ENCODE data around the gene PHACTR4. TPM values are rescaled to one million over a fixed set of nuclear protein-coding genes. Genes with fewer than 3 reads are reported as not detected.

Gene PHACTR4
- total and polyA plus RNA-seq, 9 of the 15 experiments (the other 6 are each of a cell fraction or from before 2014, with no cell fraction given) = 6.4 to 43.6 (median 14.2) TPM

DNA sequence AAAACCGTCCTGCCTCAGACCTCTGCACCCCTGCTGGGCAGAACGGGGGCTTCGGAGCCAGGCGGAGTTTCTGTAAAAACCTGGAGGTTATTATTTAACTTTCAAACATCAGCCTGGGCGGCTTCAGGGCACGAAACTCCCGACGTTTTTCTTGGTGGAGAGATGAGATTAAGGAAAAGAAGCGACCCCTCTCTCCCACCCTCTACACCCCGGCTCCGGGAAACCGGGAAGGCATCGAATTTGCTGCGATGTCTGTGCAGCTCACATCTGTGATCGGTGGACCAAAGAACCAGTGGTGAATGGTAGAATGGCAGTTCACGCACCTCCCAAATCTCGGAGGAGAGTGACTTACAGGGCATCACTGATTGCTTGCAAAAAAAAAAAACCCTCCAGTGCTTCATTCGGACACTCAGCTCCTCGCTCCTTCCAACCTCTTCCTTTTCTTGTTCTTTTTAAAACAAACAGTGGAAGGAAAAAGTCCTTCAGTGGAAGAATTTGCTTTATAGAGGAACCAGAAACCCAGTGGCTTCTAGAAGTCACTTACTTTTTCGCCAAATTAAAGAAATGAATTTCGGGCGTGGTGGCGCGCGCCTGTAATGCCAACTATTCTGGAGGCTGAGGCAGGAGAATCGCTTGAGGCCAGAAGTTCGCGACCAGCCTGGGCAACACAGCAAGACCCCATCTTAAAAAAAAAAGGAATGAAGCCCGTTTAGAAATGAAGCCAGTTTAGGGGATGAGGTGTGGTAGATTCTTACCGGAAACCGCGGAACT lies 884 bp downstream of the PHACTR4 start (continued):
- TF ChIP-seq, protein P1, sequence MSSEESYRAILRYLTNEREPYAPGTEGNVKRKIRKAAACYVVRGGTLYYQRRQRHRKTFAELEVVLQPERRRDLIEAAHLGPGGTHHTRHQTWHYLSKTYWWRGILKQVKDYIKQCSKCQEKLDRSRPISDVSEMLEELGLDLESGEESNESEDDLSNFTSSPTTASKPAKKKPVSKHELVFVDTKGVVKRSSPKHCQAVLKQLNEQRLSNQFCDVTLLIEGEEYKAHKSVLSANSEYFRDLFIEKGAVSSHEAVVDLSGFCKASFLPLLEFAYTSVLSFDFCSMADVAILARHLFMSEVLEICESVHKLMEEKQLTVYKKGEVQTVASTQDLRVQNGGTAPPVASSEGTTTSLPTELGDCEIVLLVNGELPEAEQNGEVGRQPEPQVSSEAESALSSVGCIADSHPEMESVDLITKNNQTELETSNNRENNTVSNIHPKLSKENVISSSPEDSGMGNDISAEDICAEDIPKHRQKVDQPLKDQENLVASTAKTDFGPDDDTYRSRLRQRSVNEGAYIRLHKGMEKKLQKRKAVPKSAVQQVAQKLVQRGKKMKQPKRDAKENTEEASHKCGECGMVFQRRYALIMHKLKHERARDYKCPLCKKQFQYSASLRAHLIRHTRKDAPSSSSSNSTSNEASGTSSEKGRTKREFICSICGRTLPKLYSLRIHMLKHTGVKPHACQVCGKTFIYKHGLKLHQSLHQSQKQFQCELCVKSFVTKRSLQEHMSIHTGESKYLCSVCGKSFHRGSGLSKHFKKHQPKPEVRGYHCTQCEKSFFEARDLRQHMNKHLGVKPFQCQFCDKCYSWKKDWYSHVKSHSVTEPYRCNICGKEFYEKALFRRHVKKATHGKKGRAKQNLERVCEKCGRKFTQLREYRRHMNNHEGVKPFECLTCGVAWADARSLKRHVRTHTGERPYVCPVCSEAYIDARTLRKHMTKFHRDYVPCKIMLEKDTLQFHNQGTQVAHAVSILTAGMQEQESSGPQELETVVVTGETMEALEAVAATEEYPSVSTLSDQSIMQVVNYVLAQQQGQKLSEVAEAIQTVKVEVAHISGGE (CRISPR knock-in tag; IDR thresholded peaks at IDR 0.05) = no peak
- TF ChIP-seq ZBTB7A (IDR thresholded peaks at IDR 0.05; ENCODE audit: borderline replicate concordance, control insufficient read depth, low read depth, low read length) (no peak; the same call in none of the 2 replicates), TCF7L2 (IDR thresholded peaks at IDR 0.05; ENCODE audit: low read depth, low read length) (no peak), WHSC1 (IDR thresholded peaks at IDR 0.05; ENCODE audit: low read length) (no peak), STAG1 (CRISPR knock-in tag; IDR thresholded peaks at IDR 0.05; ENCODE audit: borderline replicate concordance) (no peak), NFATC3 (IDR thresholded peaks at IDR 0.05) (0 out of 2 replicates have a peak, but pooled peaks have one; percentile 5), MECOM (CRISPR knock-in tag; IDR thresholded peaks at IDR 0.05) (no peak), ZNF347 (CRISPR knock-in tag; IDR thresholded peaks at IDR 0.05; ENCODE audit: low read depth) (no peak), SIN3B (IDR thresholded peaks at IDR 0.05; ENCODE audit: low read depth) (no peak), BCL6 (CRISPR knock-in tag; IDR thresholded peaks at IDR 0.05) (no peak)
- TF ChIP-seq, protein P2, sequence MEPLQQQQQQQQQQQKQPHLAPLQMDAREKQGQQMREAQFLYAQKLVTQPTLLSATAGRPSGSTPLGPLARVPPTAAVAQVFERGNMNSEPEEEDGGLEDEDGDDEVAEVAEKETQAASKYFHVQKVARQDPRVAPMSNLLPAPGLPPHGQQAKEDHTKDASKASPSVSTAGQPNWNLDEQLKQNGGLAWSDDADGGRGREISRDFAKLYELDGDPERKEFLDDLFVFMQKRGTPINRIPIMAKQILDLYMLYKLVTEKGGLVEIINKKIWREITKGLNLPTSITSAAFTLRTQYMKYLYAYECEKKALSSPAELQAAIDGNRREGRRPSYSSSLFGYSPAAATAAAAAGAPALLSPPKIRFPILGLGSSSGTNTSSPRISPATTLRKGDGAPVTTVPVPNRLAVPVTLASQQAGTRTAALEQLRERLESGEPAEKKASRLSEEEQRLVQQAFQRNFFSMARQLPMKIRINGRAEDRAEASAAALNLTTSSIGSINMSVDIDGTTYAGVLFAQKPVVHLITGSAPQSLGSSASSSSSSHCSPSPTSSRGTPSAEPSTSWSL (CRISPR knock-in tag; IDR thresholded peaks at IDR 0.05; ENCODE audit: borderline replicate concordance) = no peak

All from K562 (cell line).